Measurements from ENCODE around the gene RAB11FIP4. TPM values are rescaled to one million over a fixed set of nuclear protein-coding genes. Genes with fewer than 3 reads are reported as not detected.

Gene RAB11FIP4
- total and polyA plus RNA-seq, 2 donors from 2014 or later, result 10.0 to 32.5 TPM

DNA sequence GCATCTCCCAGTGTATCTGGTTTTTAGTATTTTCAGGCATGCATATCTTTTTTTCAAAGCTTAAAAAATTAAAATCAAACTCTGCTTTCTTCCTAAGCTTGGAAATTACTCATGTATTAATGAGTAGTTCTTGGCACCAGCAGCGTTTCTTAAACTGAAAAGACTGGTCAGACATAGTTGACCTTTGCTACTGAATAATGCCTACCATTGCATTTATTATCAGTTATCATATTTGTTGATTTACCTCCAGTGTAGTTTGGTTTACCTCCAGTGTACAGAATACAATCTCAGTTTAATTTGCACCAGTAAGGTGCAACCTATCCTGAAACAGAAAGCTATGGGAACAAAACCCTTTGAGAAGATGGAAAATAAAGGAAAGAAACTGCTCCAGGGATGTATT is 35.5 kb upstream of the RAB11FIP4 start:
- Histone ChIP-seq H3K4me1 (ENCODE audit: control insufficient read depth in 2 of 3, insufficient read depth in 2 of 3, low read depth in 1 of 3, low read length in 3 of 3) (no peaks in the 10 kb centered on the region), H3K27me3 (ENCODE audit: control insufficient read depth, insufficient read depth, low read length) (no peaks in the 10 kb centered on the region), H3K9ac (ENCODE audit: low read length in 3 of 3) (no peak overlapping the region), H3K27ac (ENCODE audit: low read depth in 2 of 2, low read length in 2 of 2) (no peak overlapping the region), H3K9me3 (ENCODE audit: control insufficient read depth in 2 of 3, insufficient read depth in 1 of 3, low read length in 3 of 3) (no peaks in the 10 kb centered on the region), H3K36me3 (ENCODE audit: control insufficient read depth in 2 of 3, insufficient read depth in 3 of 3, low read length in 3 of 3) (peaks cover 4 to 38% (median 12%) of the 10 kb centered on the region in 3 donors), H3K4me3 (ENCODE audit: low read length in 3 of 3) (no peak overlapping the region)
- DNase-seq, result no peak
- FAIRE-seq, result no peak
- intact Hi-C loops (cut with DNase I), result no loop called here
- TF ChIP-seq, protein P1, sequence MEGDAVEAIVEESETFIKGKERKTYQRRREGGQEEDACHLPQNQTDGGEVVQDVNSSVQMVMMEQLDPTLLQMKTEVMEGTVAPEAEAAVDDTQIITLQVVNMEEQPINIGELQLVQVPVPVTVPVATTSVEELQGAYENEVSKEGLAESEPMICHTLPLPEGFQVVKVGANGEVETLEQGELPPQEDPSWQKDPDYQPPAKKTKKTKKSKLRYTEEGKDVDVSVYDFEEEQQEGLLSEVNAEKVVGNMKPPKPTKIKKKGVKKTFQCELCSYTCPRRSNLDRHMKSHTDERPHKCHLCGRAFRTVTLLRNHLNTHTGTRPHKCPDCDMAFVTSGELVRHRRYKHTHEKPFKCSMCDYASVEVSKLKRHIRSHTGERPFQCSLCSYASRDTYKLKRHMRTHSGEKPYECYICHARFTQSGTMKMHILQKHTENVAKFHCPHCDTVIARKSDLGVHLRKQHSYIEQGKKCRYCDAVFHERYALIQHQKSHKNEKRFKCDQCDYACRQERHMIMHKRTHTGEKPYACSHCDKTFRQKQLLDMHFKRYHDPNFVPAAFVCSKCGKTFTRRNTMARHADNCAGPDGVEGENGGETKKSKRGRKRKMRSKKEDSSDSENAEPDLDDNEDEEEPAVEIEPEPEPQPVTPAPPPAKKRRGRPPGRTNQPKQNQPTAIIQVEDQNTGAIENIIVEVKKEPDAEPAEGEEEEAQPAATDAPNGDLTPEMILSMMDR (IDR thresholded peaks at IDR 0.05; ENCODE audit: borderline replicate concordance, extremely low read depth, insufficient read depth), result no peak

DNA sequence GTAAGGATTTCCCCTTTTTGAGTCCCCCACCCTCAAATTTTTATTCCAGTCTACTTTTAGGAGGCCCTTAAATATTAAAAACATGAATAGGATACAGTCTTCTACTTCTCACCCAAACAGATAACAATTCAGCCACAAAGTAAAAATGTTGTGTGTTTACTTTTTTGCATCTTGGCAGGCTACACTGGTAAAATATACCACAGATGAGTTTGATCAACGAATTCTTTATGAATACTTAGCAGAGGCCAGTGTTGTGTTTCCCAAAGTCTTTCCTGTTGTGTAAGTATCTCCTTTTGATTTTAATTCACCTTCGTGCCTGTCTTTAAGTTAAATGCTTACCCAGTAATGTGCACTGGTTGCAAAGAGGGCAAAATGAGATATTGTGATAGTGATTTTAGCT is 34.4 kb upstream of the RAB11FIP4 start:
- Histone ChIP-seq H3K36me3 (ENCODE audit: control insufficient read depth in 2 of 3, insufficient read depth in 3 of 3, low read length in 3 of 3) (peaks cover 4 to 37% (median 14%) of the 10 kb centered on the region in 3 donors), H3K27me3 (ENCODE audit: control insufficient read depth, insufficient read depth, low read length) (no peaks in the 10 kb centered on the region), H3K4me3 (ENCODE audit: low read length in 3 of 3) (no peak overlapping the region), H3K4me1 (ENCODE audit: control insufficient read depth in 2 of 3, insufficient read depth in 2 of 3, low read depth in 1 of 3, low read length in 3 of 3) (no peaks in the 10 kb centered on the region), H3K27ac (ENCODE audit: low read depth in 2 of 2, low read length in 2 of 2) (no peak overlapping the region), H3K9me3 (ENCODE audit: control insufficient read depth in 2 of 3, insufficient read depth in 1 of 3, low read length in 3 of 3) (no peaks in the 10 kb centered on the region), H3K9ac (ENCODE audit: low read length in 3 of 3) (no peak overlapping the region)
- FAIRE-seq, result no peak
- TF ChIP-seq, protein P1 (IDR thresholded peaks at IDR 0.05; ENCODE audit: borderline replicate concordance, extremely low read depth, insufficient read depth), result no peak
- intact Hi-C loops (cut with DNase I), result no loop called here
- DNase-seq, result no peak

DNA sequence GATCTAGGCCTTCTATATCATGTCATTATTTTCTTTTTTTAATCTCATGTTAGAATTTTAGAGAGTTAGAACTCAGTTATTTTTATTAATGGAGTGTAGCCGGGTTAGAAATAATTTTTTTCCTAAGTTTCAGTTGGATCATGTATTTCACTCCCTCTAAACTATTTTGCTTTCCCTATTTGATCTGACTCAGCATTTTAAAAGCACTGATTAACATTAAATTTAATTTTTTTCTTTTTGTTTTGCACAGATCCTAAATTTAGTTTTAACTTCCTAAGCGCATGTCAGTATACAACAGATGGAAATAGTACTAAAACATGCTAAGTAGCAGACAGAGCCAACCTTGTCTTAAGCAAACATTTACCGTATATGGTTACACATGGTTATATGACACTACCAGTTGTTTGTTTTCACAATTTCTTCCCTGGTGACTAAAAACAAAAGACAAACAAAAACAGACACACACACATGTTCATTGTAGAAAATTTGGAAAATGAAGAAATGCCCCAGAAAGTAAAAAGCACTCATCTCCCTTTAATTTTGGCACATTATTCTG is 33.6 kb upstream of the RAB11FIP4 start:
- H3K27ac ChIP-seq (ENCODE audit: low read depth in 2 of 2, low read length in 2 of 2), result no peak overlapping the region
- no peaks in the 10 kb centered on the region for H3K4me1 ChIP-seq (ENCODE audit: control insufficient read depth in 2 of 3, insufficient read depth in 2 of 3, low read depth in 1 of 3, low read length in 3 of 3)
- no peaks in the 10 kb centered on the region for H3K27me3 ChIP-seq (ENCODE audit: control insufficient read depth, insufficient read depth, low read length)
- peak; percentile 25 for FAIRE-seq
- no peak overlapping the region for H3K4me3 ChIP-seq (ENCODE audit: low read length in 3 of 3)
- H3K9me3 ChIP-seq (ENCODE audit: control insufficient read depth in 2 of 3, insufficient read depth in 1 of 3, low read length in 3 of 3), result no peaks in the 10 kb centered on the region
- intact Hi-C loops (cut with DNase I), result no loop called here
- peaks cover 4 to 36% (median 13%) of the 10 kb centered on the region in 3 donors for H3K36me3 ChIP-seq (ENCODE audit: control insufficient read depth in 2 of 3, insufficient read depth in 3 of 3, low read length in 3 of 3)
- peak in 2 of 5 donors; percentile 3 to 41 for DNase-seq
- TF ChIP-seq, protein P1 (IDR thresholded peaks at IDR 0.05; ENCODE audit: borderline replicate concordance, extremely low read depth, insufficient read depth), result no peak
- no peak overlapping the region for H3K9ac ChIP-seq (ENCODE audit: low read length in 3 of 3)

DNA sequence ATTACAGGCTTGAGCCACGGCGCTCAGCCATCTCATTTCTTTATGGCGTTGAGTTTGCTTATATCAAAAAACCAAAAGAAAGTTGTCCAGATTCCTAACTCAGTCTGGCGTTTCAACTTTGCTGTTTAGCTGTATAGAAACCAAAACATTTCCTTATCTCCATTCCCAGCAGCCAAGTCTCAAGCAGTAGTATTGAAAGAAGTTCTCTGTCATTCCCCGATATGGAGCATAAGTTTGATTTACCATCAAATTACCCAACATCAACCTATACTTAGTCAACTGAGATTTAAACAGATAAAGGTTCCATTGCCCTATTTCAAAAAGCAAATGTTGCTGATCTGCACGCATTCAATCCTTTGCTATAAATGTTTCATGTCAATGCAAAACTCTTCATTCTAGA is 27.5 kb upstream of the RAB11FIP4 start:
- Histone ChIP-seq H3K27me3 (ENCODE audit: control insufficient read depth, insufficient read depth, low read length) (no peaks in the 10 kb centered on the region), H3K36me3 (ENCODE audit: control insufficient read depth in 2 of 3, insufficient read depth in 3 of 3, low read length in 3 of 3) (peaks cover 4 to 13% (median 9%) of the 10 kb centered on the region in 3 donors), H3K27ac (ENCODE audit: low read depth in 2 of 2, low read length in 2 of 2) (no peak overlapping the region), H3K9ac (ENCODE audit: low read length in 3 of 3) (no peak overlapping the region), H3K4me1 (ENCODE audit: control insufficient read depth in 2 of 3, insufficient read depth in 2 of 3, low read depth in 1 of 3, low read length in 3 of 3) (no peaks in the 10 kb centered on the region), H3K4me3 (ENCODE audit: low read length in 3 of 3) (no peak overlapping the region), H3K9me3 (ENCODE audit: control insufficient read depth in 2 of 3, insufficient read depth in 1 of 3, low read length in 3 of 3) (no peaks in the 10 kb centered on the region)
- FAIRE-seq (no peak), DNase-seq (no peak)
- TF ChIP-seq, protein P1 (IDR thresholded peaks at IDR 0.05; ENCODE audit: borderline replicate concordance, extremely low read depth, insufficient read depth), result no peak
- intact Hi-C loops (cut with DNase I), result no loop called here

Data from kidney (tissue), 14 donors.